ENCODE results near the gene SNTG2.

- TF ChIP-seq CTCF (IDR thresholded peaks at IDR 0.05; ENCODE audit: insufficient read depth, low read depth, low read length) = no peak
- TF ChIP-seq EZH2 (IDR thresholded peaks at IDR 0.05; ENCODE audit: insufficient read depth, low read length) = no peak
Observed at GRCh38 chr2:1313240-1313924, 362.7 kb downstream of the SNTG2 start.
